A549 (cell line): ENCODE data around the gene MMP19. TPM values are rescaled to one million over a fixed set of nuclear protein-coding genes. Genes with fewer than 3 reads are reported as not detected.
A peak's percentile ranks its signal among the peaks of the same experiment; 100 is the strongest.
"Not testable (repeated sequence)": the region's sequence is repeated elsewhere in the genome, so short reads cannot be mapped to it uniquely, and the experiment has no call there.

ENCODE experiments used
- ATAC-seq, 2 experiments: fragments of 200-7000 bp in 1 of 2; fragments of >200 bp in 1 of 2; cut with Nextera tagmentation in 1 of 2; cut with Tn5 transposase in 1 of 2; 3 replicates each; pipeline versions ENCODE4 v1.8.0 to v1.9.1; 2018 to 2020; ENCODE audit warnings: mild to moderate bottlenecking in 1 of 2, moderate library complexity in 1 of 2
- CTCF ChIA-PET: fragments of 300-600 bp; sonication (Branson Sonifier 250); formaldehyde crosslinking; extraction: SDS; loops from one replicate; lab custom pipeline; 2021; ENCODE audit warnings: antibody characterized with exemption, inconsistent platforms; lab: Yijun Ruan, JAX
- POLR2A ChIA-PET: fragments of 350-600 bp; formaldehyde crosslinking; extraction: SDS; loops from one replicate; lab custom pipeline; 2021; ENCODE audit warnings: antibody characterized with exemption, inconsistent platforms; lab: Yijun Ruan, JAX
- DNase-seq, 2 experiments: peaks; one replicate each; pipeline versions ENCODE4 v3.0.0 to v3.0.0-alpha.2; 2011 to 2016; ENCODE audit warnings: low read depth in 1 of 2, low spot score in 1 of 2
- FAIRE-seq: peaks from 2 replicates; lab custom pipeline; 2011; peaks lifted over from hg19 to GRCh38; lab: Jason Lieb, UNC
- H3K27ac ChIP-seq, 2 experiments: fragments of >200 bp; sonication (Bioruptor Twin); formaldehyde crosslinking; 3 replicates each; pipeline ENCODE4 v1.5.1; 2016 to 2017
- H3K4me1 ChIP-seq: fragments of >200 bp; sonication (Bioruptor Twin); formaldehyde crosslinking; 3 replicates; pipeline ENCODE4 v1.6.1; 2016
- H3K4me2 ChIP-seq: fragments of >200 bp; sonication (Bioruptor Twin); formaldehyde crosslinking; 3 replicates; pipeline ENCODE4 v1.6.1; 2016
- H3K4me3 ChIP-seq: fragments of >200 bp; sonication (Bioruptor Twin); formaldehyde crosslinking; 3 replicates; pipeline ENCODE4 v1.5.1; 2016
- H3K9me3 ChIP-seq: fragments of >200 bp; sonication (Bioruptor Twin); formaldehyde crosslinking; 3 replicates; pipeline ENCODE4 v1.6.1; 2016
- CBX8 ChIP-seq: fragments of 200-600 bp; sonication (generic); IDR thresholded peaks from 2 replicates; pipeline ENCODE4 v1.6.1; 2016
- CEBPB ChIP-seq, 2 experiments: fragments of >200 bp in 1 of 2; sonication (Bioruptor Twin) in 1 of 2; formaldehyde crosslinking in 1 of 2; IDR thresholded peaks; 2 replicates each; pipeline ENCODE4 v1.6.1; 2012 to 2016
- CHD4 ChIP-seq: fragments of 200-600 bp; sonication (generic); IDR thresholded peaks from 2 replicates; pipeline ENCODE4 v1.6.1; 2016; ENCODE audit warnings: antibody characterized with exemption, mild to moderate bottlenecking, borderline replicate concordance
- CTCF ChIP-seq: fragments of >200 bp; sonication (Bioruptor Twin); formaldehyde crosslinking; IDR thresholded peaks from 3 replicates; pipeline ENCODE4 v1.5.1; 2016
- EHMT2 ChIP-seq: fragments of 200-600 bp; sonication (generic); IDR thresholded peaks from 2 replicates; pipeline ENCODE4 v1.6.1; 2016; ENCODE audit warnings: antibody characterized with exemption, low read depth, mild to moderate bottlenecking, moderate library complexity
- ELK1 ChIP-seq: fragments of 150-350 bp; IDR thresholded peaks from 2 replicates; pipeline ENCODE4 v1.6.1; 2014; ENCODE audit warnings: low read depth, mild to moderate bottlenecking, low read length
- ESRRA ChIP-seq: fragments of 150-350 bp; IDR thresholded peaks from 2 replicates; pipeline ENCODE4 v1.6.1; 2014; ENCODE audit warnings: mild to moderate bottlenecking, low read length, borderline replicate concordance
- FOSL2 ChIP-seq, 2 experiments: fragments of 450-650 bp in 1 of 2; fragments of >200 bp in 1 of 2; sonication (Bioruptor Twin) in 1 of 2; formaldehyde crosslinking; IDR thresholded peaks; 2 replicates each; pipeline versions ENCODE4 v1.5.0 to v1.6.1; 2016 to 2020; ENCODE audit warnings: mild to moderate bottlenecking in 1 of 2, moderate library complexity in 1 of 2
- GATA3 ChIP-seq: IDR thresholded peaks from 2 replicates; pipeline ENCODE4 v1.6.1; 2012; ENCODE audit warnings: borderline replicate concordance
- HOXB5 ChIP-seq: fragments of 250-450 bp; sonication (Bioruptor Pico); IDR thresholded peaks from 2 replicates; pipeline ENCODE4 v1.5.0; 2020; ENCODE audit warnings: mild to moderate bottlenecking, moderate library complexity
- KDM1A ChIP-seq: fragments of 200-600 bp; sonication (generic); IDR thresholded peaks from 2 replicates; pipeline ENCODE4 v1.6.1; 2016; ENCODE audit warnings: low read depth, mild to moderate bottlenecking
- KDM5A ChIP-seq: fragments of 200-600 bp; sonication (generic); IDR thresholded peaks from 2 replicates; pipeline ENCODE4 v1.6.1; 2016; ENCODE audit warnings: antibody characterized with exemption, mild to moderate bottlenecking
- MAFK ChIP-seq: fragments of 450-650 bp; IDR thresholded peaks from 2 replicates; pipeline ENCODE4 v1.6.1; 2014; ENCODE audit not compliant: partially characterized antibody
- MAZ ChIP-seq: fragments of 150-350 bp; IDR thresholded peaks from 2 replicates; pipeline ENCODE4 v1.6.1; 2014; ENCODE audit warnings: antibody characterized with exemption, low read depth, low read length, borderline replicate concordance
- MYC ChIP-seq: IDR thresholded peaks from 2 replicates; pipeline ENCODE4 v1.6.1; 2012; ENCODE audit warnings: mild to moderate bottlenecking, inconsistent platforms, low read length, improper control_type of control experiment, borderline replicate concordance
- NFE2L2 ChIP-seq: fragments of 150-350 bp; conservative IDR thresholded peaks from 2 replicates; pipeline ENCODE4 v1.6.1; 2014; ENCODE audit warnings: low read length
- RCOR1 ChIP-seq: fragments of 150-350 bp; IDR thresholded peaks from 2 replicates; pipeline ENCODE4 v1.6.1; 2014; ENCODE audit warnings: antibody characterized with exemption, low read length, low read depth
- RFX5 ChIP-seq: fragments of 450-650 bp; IDR thresholded peaks from 2 replicates; pipeline ENCODE4 v1.7.1; 2014; ENCODE audit warnings: antibody characterized with exemption, mild to moderate bottlenecking, moderate library complexity
- TFCP2L1 ChIP-seq: fragments of 250-450 bp; sonication (Bioruptor Pico); IDR thresholded peaks from 2 replicates; pipeline ENCODE4 v1.5.0; 2021; ENCODE audit warnings: mild to moderate bottlenecking
- ZC3H11A ChIP-seq: fragments of 450-650 bp; IDR thresholded peaks from 2 replicates; pipeline ENCODE4 v1.6.1; 2014; ENCODE audit warnings: antibody characterized with exemption, mild to moderate bottlenecking
- WGBS: methylation state at CpG from one replicate; pipeline ENCODE4 v1.1.6; 2017; ENCODE audit errors: missing lambda C conversion rate; 5-methylcytosine and 5-hydroxymethylcytosine counted together
- polyA plus RNA-seq, 4 experiments: library from polyadenylated mRNA; depleted of rRNA in 3 of 4; stranded (reverse); fragments of >200 nt; fragmentation: RNase III in 1 of 4; extraction: RNeasy Plus Mini Kit Qiagen cat#74134 plus additional on column Dnase treatment in 1 of 4; gene quantifications; 2 replicates in 3 of 4; 3 replicates in 1 of 4; pipeline ENCODE4 v1.2.3, GENCODE V29; 2011 to 2017
- TF ChIP-seq, protein P1 (sequence below): IDR thresholded peaks from 2 replicates; pipeline ENCODE4 v1.6.1; 2012

Gene MMP19
- polyA plus RNA-seq, 2 of the 4 experiments (the other 2 are of a cell fraction), result 0.06 to 0.09 TPM

DNA sequence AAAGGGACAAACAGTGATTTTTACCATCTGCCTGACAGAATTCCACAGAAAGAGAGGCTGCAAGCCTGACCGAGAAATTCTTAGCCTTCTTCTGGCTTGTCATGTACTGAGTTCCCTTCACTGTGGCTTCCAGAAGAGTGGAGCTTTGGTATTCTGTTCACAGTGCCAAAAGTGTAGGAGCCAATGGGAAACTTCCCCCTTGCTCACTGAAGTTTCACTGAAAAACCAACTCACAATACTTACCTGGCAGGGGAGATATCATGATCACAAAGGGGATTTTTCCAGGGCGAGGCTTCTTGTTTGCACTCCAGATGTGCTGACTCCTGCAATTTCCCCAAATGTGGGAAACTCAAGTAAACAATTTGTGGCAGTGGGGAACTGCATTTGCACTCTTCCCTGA, 31.7 kb upstream of the MMP19 start:
- TF ChIP-seq, protein P1, sequence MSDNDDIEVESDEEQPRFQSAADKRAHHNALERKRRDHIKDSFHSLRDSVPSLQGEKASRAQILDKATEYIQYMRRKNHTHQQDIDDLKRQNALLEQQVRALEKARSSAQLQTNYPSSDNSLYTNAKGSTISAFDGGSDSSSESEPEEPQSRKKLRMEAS, result no peak
- peak; percentile 81 for TF ChIP-seq MAFK
- Histone ChIP-seq H3K4me1 (no peaks in the 10 kb centered on the region), H3K9me3 (peaks cover 8% of the 10 kb centered on the region; the same call in 1 of the 3 replicates), H3K27ac (no peak overlapping the region), H3K4me2 (no peak overlapping the region), H3K4me3 (no peak overlapping the region)
- FAIRE-seq (no peak), ATAC-seq (no peak), DNase-seq (no peak)
- ChIA-PET CTCF (interaction anchor here (0.7 kb wide), 1 partner anchor 13 kb away, joined by 4 read pairs; no protein-coding TSS in a partner anchor), POLR2A (no interaction called here)
- 50% methylated on average over 2 of the region's 2 CpGs for WGBS

DNA sequence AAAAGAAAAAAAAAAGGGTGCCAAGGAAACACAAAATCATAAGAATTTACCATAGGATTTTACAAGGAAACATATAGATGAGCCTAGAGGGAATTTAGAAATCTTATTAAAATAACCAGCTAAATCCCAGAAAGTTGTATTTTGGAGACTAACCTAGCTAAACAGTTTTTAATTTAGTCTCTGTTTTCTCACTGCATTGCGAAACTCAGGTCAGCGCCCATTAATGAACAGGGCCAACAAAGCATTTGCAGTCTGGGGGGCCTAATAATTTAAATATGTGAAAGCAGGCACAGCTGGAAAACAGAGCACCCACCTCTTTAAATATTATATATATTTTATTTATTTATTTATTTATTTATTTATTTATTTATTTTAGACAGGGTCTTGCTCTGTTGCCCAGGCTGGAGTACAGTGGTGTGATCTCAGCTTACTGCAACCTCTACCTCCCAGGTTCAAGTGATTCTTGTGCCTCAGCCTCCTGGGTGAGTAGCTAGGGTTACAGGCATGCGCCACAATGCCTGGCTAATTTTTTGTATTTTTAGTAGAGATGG, 23.8 kb upstream of the MMP19 start:
- FAIRE-seq, H3K4me1 ChIP-seq, H3K4me2 ChIP-seq, ATAC-seq, DNase-seq, H3K9me3 ChIP-seq, POLR2A ChIA-PET, H3K4me3 ChIP-seq, H3K27ac ChIP-seq: not testable (repeated sequence)
- TF ChIP-seq CEBPB (IDR thresholded peaks at IDR 0.05), result peak; percentile 42 to 45; a peak in 2 of 4 replicates
- peak; percentile 39 for TF ChIP-seq ZC3H11A
- 90% methylated on average over 3 of the region's 3 CpGs for WGBS
- CTCF ChIA-PET, result interaction anchor here (0.6 to 1.5 kb wide), 8 partner anchors 10 to 252 kb away, joined by 3 to 4 read pairs (median 3); partner anchors contain the start of gene ZC3H10

DNA sequence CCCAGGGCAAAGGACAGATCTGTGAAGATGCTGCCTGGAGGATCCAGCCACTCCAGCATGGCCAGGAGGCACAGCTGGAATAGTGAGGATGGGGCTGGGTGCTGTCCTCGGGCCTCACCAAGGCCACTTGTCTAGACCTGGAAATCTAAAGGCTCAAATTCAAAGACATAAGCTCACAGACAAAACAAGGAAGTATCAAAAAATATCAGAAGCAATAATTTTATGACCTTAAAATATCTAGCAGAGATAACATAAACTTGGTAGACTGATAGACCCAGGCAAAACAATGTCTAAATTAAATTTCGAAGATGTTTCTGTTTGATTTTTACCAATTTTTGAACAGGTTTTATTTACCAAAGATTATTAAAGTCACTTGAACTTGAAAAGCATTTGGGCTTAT, 22.6 kb upstream of the MMP19 start:
- DNase-seq, result no peak
- POLR2A ChIA-PET, result no interaction called here
- Histone ChIP-seq H3K27ac (no peak overlapping the region), H3K4me2 (no peak overlapping the region), H3K4me1 (0 out of 3 replicates have a peak, but pooled peaks cover 3% of the 10 kb centered on the region), H3K4me3 (no peak overlapping the region), H3K9me3 (no peaks in the 10 kb centered on the region)
- FAIRE-seq, result peak; percentile 28
- ATAC-seq, result no peak
- 51% methylated on average over 2 of the region's 2 CpGs for WGBS
- CTCF ChIA-PET, result interaction anchor here (1.5 kb wide), 1 partner anchor 10 kb away, joined by 3 read pairs; no protein-coding TSS in a partner anchor
- TF ChIP-seq MYC (no peak), FOSL2 (IDR thresholded peaks at IDR 0.05) (no peak), FOSL2 (CRISPR knock-in tag; IDR thresholded peaks at IDR 0.05) (no peak), ELK1 (no peak), TFCP2L1 (CRISPR knock-in tag) (no peak), KDM5A (no peak), MAZ (no peak)
- TF ChIP-seq, all 56 proteins: peak for 0

- POLR2A ChIA-PET, ATAC-seq, H3K9me3 ChIP-seq, FAIRE-seq, H3K27ac ChIP-seq, DNase-seq, H3K4me2 ChIP-seq, H3K4me1 ChIP-seq, H3K4me3 ChIP-seq: not testable (repeated sequence)
- CTCF ChIA-PET, result interaction anchor here (1.4 kb wide), 1 partner anchor 17 kb away, joined by 3 read pairs; no protein-coding TSS in a partner anchor
- 88% methylated on average over 12 of the region's 13 CpGs for WGBS
Observed at GRCh38 chr12:55862931-55863330, 20.2 kb upstream of the MMP19 start.

GRCh38 chr12:55862286-55862685, 19.6 kb upstream of the MMP19 start:
- Histone ChIP-seq H3K9me3 (no peaks in the 10 kb centered on the region), H3K4me3 (no peak overlapping the region), H3K4me1 (0 out of 3 replicates have a peak, but pooled peaks cover 3% of the 10 kb centered on the region), H3K4me2 (no peak overlapping the region), H3K27ac (no peak overlapping the region)
- FAIRE-seq (no peak), DNase-seq (peak in 1 of 2 experiments; percentile 21), ATAC-seq (no peak; a peak in 1 of 6 replicates)
- TF ChIP-seq EHMT2 (no peak), RFX5 (no peak), NFE2L2 (no peak), CBX8 (no peak), GATA3 (no peak), ESRRA (no peak), CTCF (no peak), HOXB5 (CRISPR knock-in tag) (no peak), MYC (no peak), CHD4 (no peak), RCOR1 (no peak), KDM1A (no peak)
- POLR2A ChIA-PET, result no interaction called here
- CTCF ChIA-PET, result no interaction called here
